Activated CD4-positive, alpha-beta T cell treated with anti-CD3 and anti-CD28 coated beads, Interleukin-2, amount 50 U/mL, for 24 hours (primary cell): ENCODE results near the gene CDKN3.
"Not testable (repeated sequence)": the region's sequence is repeated elsewhere in the genome, so short reads cannot be mapped to it uniquely, and the experiment has no call there.

ENCODE experiments used
- DNase-seq, 2 donors: peaks; one replicate each; pipeline ENCODE4 v3.0.0-alpha.2; 2020; ENCODE audit warnings: low read depth in 1 of 2, low spot score in 1 of 2

The CDKN3 gene

GRCh38 chr14:54453990-54454389, 57.2 kb downstream of the CDKN3 start:
- DNase-seq, result not testable (repeated sequence)

GRCh38 chr14:54455363-54455762, 58.6 kb downstream of the CDKN3 start:
- DNase-seq, result no peak

GRCh38 chr14:54456820-54457608, 60.2 kb downstream of the CDKN3 start:
- DNase-seq, result not testable (repeated sequence)

GRCh38 chr14:54457609-54457996, 60.8 kb downstream of the CDKN3 start:
- no peak for DNase-seq

GRCh38 chr14:54458536-54458935, 61.7 kb downstream of the CDKN3 start:
- DNase-seq, result not testable (repeated sequence)

- no peak for DNase-seq
Measured at GRCh38 chr14:54459106-54459505, 62.3 kb downstream of the CDKN3 start.

GRCh38 chr14:54462048-54462447, 65.2 kb downstream of the CDKN3 start:
- no peak for DNase-seq

GRCh38 chr14:54465654-54466053, 68.8 kb downstream of the CDKN3 start:
- no peak for DNase-seq

GRCh38 chr14:54467280-54467679, 70.5 kb downstream of the CDKN3 start:
- no peak for DNase-seq
